Astrocyte of the spinal cord (primary cell): ENCODE results near the gene TLL1.

Experiments
- DNase-seq: peaks from one replicate; pipeline ENCODE4 v3.0.0; 2011; ENCODE audit warnings: low read depth, low spot score
- H3K4me3 ChIP-seq: 2 replicates; pipeline ENCODE4 v1.5.1; 2011; ENCODE audit warnings: low read depth, mild to moderate bottlenecking, low read length, moderate library complexity
- CTCF ChIP-seq: IDR thresholded peaks from 2 replicates; pipeline ENCODE4 v1.5.1; 2012; ENCODE audit warnings: low read depth, mild to moderate bottlenecking, low read length, inconsistent platforms
- in situ Hi-C: cut with HindIII; loops from 2 replicates; pipeline ENCODE4 v1.10.0; 2017; ENCODE audit warnings: low sequenced_read_pairs

Gene TLL1

GRCh38 chr4:166039822-166040221, 166.8 kb downstream of the TLL1 start:
- in situ Hi-C loops: no loop called here
- DNase-seq: no peak
- H3K4me3 ChIP-seq: no peak overlapping the region
- no peak for TF ChIP-seq CTCF

DNA sequence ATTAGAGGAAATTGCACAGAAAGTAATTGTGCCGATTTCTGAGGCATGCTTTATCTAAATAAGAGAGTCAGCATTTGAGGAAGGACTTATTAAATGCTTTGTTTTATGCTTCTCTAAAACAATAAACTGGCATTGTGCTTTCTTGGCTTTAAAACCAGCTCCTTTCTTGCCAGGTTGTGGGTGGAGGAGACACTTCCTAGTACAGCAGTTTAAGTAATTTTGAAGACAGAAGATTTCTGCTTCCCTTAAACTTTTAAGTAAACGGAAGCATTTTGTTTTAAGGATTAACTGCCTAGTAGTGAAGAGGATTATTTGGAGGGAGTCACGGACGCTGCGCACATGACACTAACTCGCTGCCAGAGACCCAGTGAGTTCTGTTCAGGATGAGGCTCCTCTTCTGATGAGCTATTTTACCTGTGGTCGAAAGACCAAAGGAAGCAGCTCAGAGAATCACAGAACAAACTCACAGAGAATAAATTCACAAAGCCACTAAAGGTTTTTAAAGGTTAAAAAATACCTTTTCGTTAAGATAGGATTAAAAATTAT, 169.5 kb downstream of the TLL1 start:
- in situ Hi-C loops: no loop called here
- DNase-seq: no peak
- no peak for TF ChIP-seq CTCF
- no peak overlapping the region for H3K4me3 ChIP-seq

DNA sequence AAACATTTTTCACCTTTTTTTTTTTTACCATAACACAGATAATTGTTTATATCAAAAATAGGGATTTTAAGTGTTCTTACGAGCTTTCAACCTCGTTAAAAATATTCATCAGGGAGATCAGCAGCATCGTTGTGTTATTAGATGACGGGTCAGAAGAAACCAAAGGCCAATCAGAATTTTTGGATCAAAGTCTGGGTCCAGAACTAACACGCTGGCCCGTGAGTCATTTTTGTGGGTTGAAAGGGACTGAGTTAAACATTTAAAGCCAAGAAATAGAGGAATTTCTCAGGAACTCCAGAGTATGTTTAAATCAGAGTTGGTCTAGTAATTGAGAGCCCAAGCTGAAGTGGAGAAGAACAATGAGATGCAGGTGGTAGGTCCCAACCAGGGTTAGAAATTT, 170.8 kb downstream of the TLL1 start:
- no peak overlapping the region for H3K4me3 ChIP-seq
- TF ChIP-seq CTCF: no peak
- in situ Hi-C loops: no loop called here
- DNase-seq: no peak

DNA sequence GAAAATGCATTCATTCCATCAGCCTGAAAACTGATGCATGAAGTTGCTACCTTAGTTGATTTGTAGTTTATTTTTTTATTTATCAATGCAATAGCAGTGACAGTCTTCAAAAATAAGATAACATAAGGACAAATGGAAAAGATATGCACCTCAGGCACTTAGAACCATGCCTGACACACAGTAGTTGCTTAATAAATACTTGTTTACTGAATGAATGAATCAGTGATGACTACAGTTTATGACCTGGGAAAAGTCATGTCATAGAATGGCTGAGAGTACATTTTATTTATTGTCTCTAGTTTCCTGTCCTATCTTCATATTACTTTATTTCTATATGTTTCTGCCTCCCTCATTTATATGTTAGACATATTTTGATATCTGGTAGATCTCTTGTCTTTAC, 171.8 kb downstream of the TLL1 start:
- no peak overlapping the region for H3K4me3 ChIP-seq
- DNase-seq: no peak
- in situ Hi-C loops: no loop called here
- no peak for TF ChIP-seq CTCF

GRCh38 chr4:166045457-166045856, 172.4 kb downstream of the TLL1 start:
- in situ Hi-C loops: no loop called here
- DNase-seq: no peak
- H3K4me3 ChIP-seq: no peak overlapping the region
- TF ChIP-seq CTCF: no peak

GRCh38 chr4:166049036-166049435, 176.0 kb downstream of the TLL1 start:
- DNase-seq: no peak
- in situ Hi-C loops: no loop called here
- no peak overlapping the region for H3K4me3 ChIP-seq
- no peak for TF ChIP-seq CTCF

DNA sequence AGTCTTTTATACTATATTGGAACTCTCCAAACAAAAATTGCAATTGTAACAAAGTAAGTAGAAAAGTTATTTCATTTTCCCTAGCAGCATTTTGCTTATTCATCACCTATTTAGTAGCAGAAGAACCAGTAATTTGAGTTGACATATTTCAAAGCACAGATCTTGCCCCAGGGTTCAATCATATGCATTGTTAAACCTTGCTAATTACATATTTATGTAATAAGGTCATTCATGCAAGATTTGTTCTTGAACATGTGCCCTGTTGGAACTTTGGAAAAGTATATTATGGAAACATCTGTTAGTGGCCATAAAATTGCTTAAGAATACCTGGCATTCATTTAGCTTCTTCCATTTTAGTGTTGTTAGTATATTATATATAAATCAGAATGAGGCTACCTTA, 191.7 kb downstream of the TLL1 start:
- no peak overlapping the region for H3K4me3 ChIP-seq
- DNase-seq: no peak
- in situ Hi-C loops: no loop called here
- TF ChIP-seq CTCF: no peak
